ENCODE results near the gene FGF5. TPM values are rescaled to one million over a fixed set of nuclear protein-coding genes. Genes with fewer than 3 reads are reported as not detected.

The FGF5 gene
- total and polyA plus RNA-seq, 10 of the 15 experiments (the other 5 are each of a cell fraction or from before 2014, with no cell fraction given), result 0.87 to 7.4 (median 1.6) TPM

DNA sequence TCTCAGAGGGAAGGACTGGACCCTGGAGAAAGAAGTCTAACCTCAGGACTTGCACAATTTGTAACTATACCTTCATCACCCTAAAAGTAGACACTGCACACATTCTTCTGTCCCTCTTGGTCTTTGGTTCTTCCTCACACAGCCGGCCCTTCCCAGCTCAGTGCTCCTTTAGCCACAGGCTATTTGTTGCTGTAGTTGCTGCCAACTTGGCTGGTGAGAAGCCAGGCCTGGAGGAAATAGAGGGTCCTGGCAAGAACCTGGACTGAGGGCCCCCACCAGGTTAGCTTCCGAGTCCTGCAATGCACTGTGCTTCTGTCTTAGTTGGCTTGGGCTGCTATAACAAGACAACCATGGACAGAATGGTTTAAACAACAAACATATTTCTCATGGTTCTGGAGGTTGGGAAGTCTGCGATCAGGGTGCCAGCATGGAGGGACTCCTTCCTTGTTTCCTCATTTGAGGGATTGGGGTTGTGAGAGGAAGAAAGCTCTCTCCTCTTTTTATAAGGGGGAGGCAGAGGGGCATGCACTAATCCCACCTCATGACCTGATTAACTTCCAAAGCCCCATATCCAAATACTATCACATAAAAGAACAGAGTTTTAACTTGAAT is 4.4 kb upstream of the FGF5 start (continued):
- TF ChIP-seq, protein P1, sequence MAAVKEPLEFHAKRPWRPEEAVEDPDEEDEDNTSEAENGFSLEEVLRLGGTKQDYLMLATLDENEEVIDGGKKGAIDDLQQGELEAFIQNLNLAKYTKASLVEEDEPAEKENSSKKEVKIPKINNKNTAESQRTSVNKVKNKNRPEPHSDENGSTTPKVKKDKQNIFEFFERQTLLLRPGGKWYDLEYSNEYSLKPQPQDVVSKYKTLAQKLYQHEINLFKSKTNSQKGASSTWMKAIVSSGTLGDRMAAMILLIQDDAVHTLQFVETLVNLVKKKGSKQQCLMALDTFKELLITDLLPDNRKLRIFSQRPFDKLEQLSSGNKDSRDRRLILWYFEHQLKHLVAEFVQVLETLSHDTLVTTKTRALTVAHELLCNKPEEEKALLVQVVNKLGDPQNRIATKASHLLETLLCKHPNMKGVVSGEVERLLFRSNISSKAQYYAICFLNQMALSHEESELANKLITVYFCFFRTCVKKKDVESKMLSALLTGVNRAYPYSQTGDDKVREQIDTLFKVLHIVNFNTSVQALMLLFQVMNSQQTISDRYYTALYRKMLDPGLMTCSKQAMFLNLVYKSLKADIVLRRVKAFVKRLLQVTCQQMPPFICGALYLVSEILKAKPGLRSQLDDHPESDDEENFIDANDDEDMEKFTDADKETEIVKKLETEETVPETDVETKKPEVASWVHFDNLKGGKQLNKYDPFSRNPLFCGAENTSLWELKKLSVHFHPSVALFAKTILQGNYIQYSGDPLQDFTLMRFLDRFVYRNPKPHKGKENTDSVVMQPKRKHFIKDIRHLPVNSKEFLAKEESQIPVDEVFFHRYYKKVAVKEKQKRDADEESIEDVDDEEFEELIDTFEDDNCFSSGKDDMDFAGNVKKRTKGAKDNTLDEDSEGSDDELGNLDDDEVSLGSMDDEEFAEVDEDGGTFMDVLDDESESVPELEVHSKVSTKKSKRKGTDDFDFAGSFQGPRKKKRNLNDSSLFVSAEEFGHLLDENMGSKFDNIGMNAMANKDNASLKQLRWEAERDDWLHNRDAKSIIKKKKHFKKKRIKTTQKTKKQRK (IDR thresholded peaks at IDR 0.05; ENCODE audit: low read depth, low read length), result no peak
- no peak for TF ChIP-seq FOS (IDR thresholded peaks at IDR 0.05; ENCODE audit: borderline replicate concordance, extremely low read depth, insufficient read length)
- TF ChIP-seq ETV6 (conservative IDR thresholded peaks at IDR 0.05 in 1 of 2, IDR thresholded peaks at IDR 0.05 in 1 of 2; ENCODE audit: borderline replicate concordance in 1 of 2, low read depth in 1 of 2), result no peak
- TF ChIP-seq KLF5 (IDR thresholded peaks at IDR 0.05; ENCODE audit: partially characterized antibody), result no peak
- TF ChIP-seq HDAC6 (IDR thresholded peaks at IDR 0.05; ENCODE audit: unreplicated experiment), result no peak

DNA sequence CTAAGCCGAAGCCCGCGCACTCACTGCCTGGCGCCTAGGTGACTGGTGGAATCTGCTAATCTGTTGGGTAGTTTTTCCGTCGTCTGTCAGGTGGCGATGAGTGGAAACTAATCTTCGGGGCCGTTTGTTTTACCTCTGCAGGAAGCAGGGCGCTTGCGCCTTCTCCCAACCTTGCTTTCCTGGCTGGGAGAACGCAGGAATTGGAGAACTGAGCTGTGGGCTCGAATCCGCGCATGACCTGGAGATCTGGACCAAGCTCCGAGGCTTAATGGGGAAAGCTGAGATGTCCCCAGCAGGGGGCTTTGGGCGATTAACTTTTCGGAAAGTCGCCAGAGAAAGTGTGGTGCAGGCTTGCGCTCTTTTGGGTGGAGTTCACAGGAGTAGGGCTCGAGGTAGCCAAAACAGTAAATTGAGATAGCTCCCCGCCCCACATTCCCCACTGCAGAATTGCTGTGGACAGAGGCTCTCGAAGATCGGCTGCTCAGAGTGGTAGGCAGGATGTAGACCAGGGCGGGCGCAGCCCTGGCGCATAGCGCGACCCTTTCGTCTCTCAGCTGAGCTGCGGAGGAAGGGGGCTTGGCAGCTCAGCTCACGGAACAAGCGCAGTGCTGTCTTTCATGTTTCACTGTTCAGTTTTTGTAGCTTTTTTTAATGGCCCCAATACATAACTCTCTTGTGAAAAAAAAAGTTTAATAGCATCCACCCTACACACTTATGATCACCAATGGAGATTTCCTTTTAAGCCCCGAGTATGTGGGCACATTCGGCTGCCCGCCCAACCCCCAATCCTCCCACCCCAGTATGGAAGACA is 2.7 kb upstream of the FGF5 start:
- Histone ChIP-seq H3K9me3 (replicated peaks; ENCODE audit: control insufficient read depth, insufficient read depth, low read length) (no peaks in the 10 kb centered on the region), H3K9ac (ENCODE audit: control insufficient read depth, insufficient read depth, low read length) (no peak overlapping the region), H3K4me1 (ENCODE audit: control insufficient read depth, insufficient read depth, low read length) (no peaks in the 10 kb centered on the region), H3K4me2 (ENCODE audit: control insufficient read depth, insufficient read depth) (no peak overlapping the region), H3K79me2 (ENCODE audit: control insufficient read depth, insufficient read depth, low read length) (no peaks in the 10 kb centered on the region), H3K27me3 (replicated peaks in 1 of 2; ENCODE audit: control insufficient read depth in 2 of 2, insufficient read depth in 2 of 2, low read length in 1 of 2) (peaks cover 9 to 27% of the 10 kb centered on the region in 2 experiments), H2AFZ (ENCODE audit: control insufficient read depth, low read depth, low read length) (no peak overlapping the region), H4K20me1 (ENCODE audit: control insufficient read depth, insufficient read depth) (no peaks in the 10 kb centered on the region; the same call in 1 of the 2 replicates), H3K27ac (ENCODE audit: control insufficient read depth, insufficient read depth) (no peak overlapping the region), H3K4me3 (no peak overlapping the region), H3K36me3 (ENCODE audit: control insufficient read depth in 2 of 2, insufficient read depth in 2 of 2, low read length in 1 of 2) (no peaks in the 10 kb centered on the region)
- DNase-seq (ENCODE audit: low read depth, low spot score) (no peak), ATAC-seq (no peak), FAIRE-seq (no peak)
- intact Hi-C loops (cut with micrococcal nuclease; ENCODE audit: unreplicated experiment) (no loop called here), in situ Hi-C loops (cut with MboI) (no loop called here)
- no peak for TF ChIP-seq CHD1 (IDR thresholded peaks at IDR 0.05; ENCODE audit: low read depth, low read length)
- TF ChIP-seq CBX5 (IDR thresholded peaks at IDR 0.05; ENCODE audit: low read depth), result no peak
- TF ChIP-seq TCF12 (IDR thresholded peaks at IDR 0.05; ENCODE audit: low read depth, low read length), result no peak
- TF ChIP-seq HDAC6 (IDR thresholded peaks at IDR 0.05; ENCODE audit: unreplicated experiment), result no peak
- no peak for TF ChIP-seq RELA (IDR thresholded peaks at IDR 0.05; ENCODE audit: borderline replicate concordance, partially characterized antibody)
- POLR2A ChIA-PET, result interaction anchor here (0.8 kb wide), 1 partner anchor 13 kb away, joined by 3 read pairs; no protein-coding TSS in a partner anchor
- no TSS peak for BruUV-seq (replicated peaks)
- CTCF ChIA-PET, result interaction anchor here (0.6 to 1.0 kb wide), 2 partner anchors 81 to 99 kb away, joined by 3 to 4 read pairs; no protein-coding TSS in a partner anchor
- SMC1A ChIA-PET (ENCODE audit: uncharacterized antibody, unreplicated experiment), result interaction anchor here (1.5 kb wide), 1 partner anchor 15 kb away, joined by 3 read pairs; no protein-coding TSS in a partner anchor
- RAD21 ChIA-PET (ENCODE audit: unreplicated experiment), result no interaction called here
- WGBS (ENCODE audit: insufficient coverage, insufficient replicate concordance, low lambda C conversion rate, missing lambda C conversion rate), result 51% methylated on average over 36 of the region's 36 CpGs
